Liver (tissue), 9 donors: ENCODE measurements around the gene RASSF8. TPM values are rescaled to one million over a fixed set of nuclear protein-coding genes. Genes with fewer than 3 reads are reported as not detected.
A peak's percentile ranks its signal among the peaks of the same experiment; 100 is the strongest.

Source experiments
- DNase-seq: peaks from one replicate; pipeline ENCODE4 v3.0.0-alpha.2; 2017; ENCODE audit warnings: low spot score
- H3K27ac ChIP-seq, 2 donors: one replicate each; pipeline ENCODE4 v1.7.0; 2013; ENCODE audit warnings: inconsistent platforms in 2 of 2, low read length in 2 of 2, control low read depth in 1 of 2, low read depth in 1 of 2, mild to moderate bottlenecking in 1 of 2
- H3K27me3 ChIP-seq, 4 donors: one replicate each; pipeline versions ENCODE4 v1.6.1 to v1.7.0; 2013; ENCODE audit warnings: low read length in 3 of 4, inconsistent platforms in 1 of 4, mild to moderate bottlenecking in 1 of 4, moderate library complexity in 1 of 4; ENCODE audit not compliant: control insufficient read depth in 4 of 4, insufficient read depth in 4 of 4
- H3K36me3 ChIP-seq, 4 donors: one replicate each; pipeline versions ENCODE4 v1.6.1 to v1.7.0; 2013; ENCODE audit warnings: low read length in 3 of 4, mild to moderate bottlenecking in 3 of 4, low read depth in 1 of 4, moderate library complexity in 1 of 4; ENCODE audit not compliant: control insufficient read depth in 4 of 4, insufficient read depth in 3 of 4
- H3K4me1 ChIP-seq, 4 donors: one replicate each; pipeline versions ENCODE4 v1.6.1 to v1.7.0; 2013; ENCODE audit warnings: low read length in 3 of 4, mild to moderate bottlenecking in 3 of 4, moderate library complexity in 1 of 4; ENCODE audit not compliant: control insufficient read depth in 4 of 4, insufficient read depth in 4 of 4
- H3K4me3 ChIP-seq, 3 donors: one replicate each; pipeline versions ENCODE4 v1.6.1 to v1.7.0; 2013; ENCODE audit warnings: low read length in 3 of 3, control low read depth in 1 of 3, low read depth in 1 of 3, mild to moderate bottlenecking in 1 of 3
- H3K9ac ChIP-seq, 2 donors: one replicate each; pipeline ENCODE4 v1.7.0; 2013; ENCODE audit warnings: low read length in 2 of 2, mild to moderate bottlenecking in 2 of 2, moderate library complexity in 2 of 2, control low read depth in 1 of 2, low read depth in 1 of 2
- H3K9me3 ChIP-seq, 4 donors: one replicate each; pipeline versions ENCODE4 v1.6.1 to v1.7.0; 2013; ENCODE audit warnings: low read length in 3 of 4; ENCODE audit not compliant: control insufficient read depth in 4 of 4
- ATF3 ChIP-seq: IDR thresholded peaks from 2 replicates; pipeline ENCODE4 v1.6.1; 2016; ENCODE audit warnings: antibody characterized with exemption
- CTCF ChIP-seq: fragments of 150-350 bp; IDR thresholded peaks from 2 replicates; pipeline ENCODE4 v1.5.1; 2017; ENCODE audit warnings: improper control_type of control experiment, low read depth, low read length; ENCODE audit not compliant: missing input control
- EGR1 ChIP-seq, 2 donors: IDR thresholded peaks; 2 replicates each; pipeline ENCODE4 v1.6.1; 2016 to 2018; ENCODE audit warnings: antibody characterized with exemption in 2 of 2, low read depth in 2 of 2
- FOXA1 ChIP-seq: IDR thresholded peaks from 2 replicates; pipeline ENCODE4 v1.6.1; 2016; ENCODE audit warnings: antibody characterized with exemption
- FOXA2 ChIP-seq: IDR thresholded peaks from 2 replicates; pipeline ENCODE4 v1.6.1; 2016; ENCODE audit warnings: antibody characterized with exemption
- GABPA ChIP-seq, 2 donors: IDR thresholded peaks in 1 of 2; conservative IDR thresholded peaks in 1 of 2; 2 replicates each; pipeline ENCODE4 v1.6.1; 2016; ENCODE audit warnings: antibody characterized with exemption in 2 of 2, mild to moderate bottlenecking in 1 of 2, moderate library complexity in 1 of 2
- HNF4A ChIP-seq, 2 donors: conservative IDR thresholded peaks; 2 replicates each; pipeline ENCODE4 v1.6.1; 2016; ENCODE audit warnings: antibody characterized with exemption in 2 of 2, mild to moderate bottlenecking in 2 of 2
- HNF4G ChIP-seq: IDR thresholded peaks from 2 replicates; pipeline ENCODE4 v1.6.1; 2016; ENCODE audit warnings: antibody characterized with exemption
- MAX ChIP-seq: IDR thresholded peaks from 2 replicates; pipeline ENCODE4 v1.6.1; 2016; ENCODE audit warnings: antibody characterized with exemption
- NR2F2 ChIP-seq: IDR thresholded peaks from 2 replicates; pipeline ENCODE4 v1.6.1; 2016; ENCODE audit warnings: antibody characterized with exemption
- RAD21 ChIP-seq, 2 donors: IDR thresholded peaks; 2 replicates each; pipeline ENCODE4 v1.6.1; 2016; ENCODE audit warnings: antibody characterized with exemption in 2 of 2, mild to moderate bottlenecking in 2 of 2
- RXRA ChIP-seq, 2 donors: IDR thresholded peaks; 2 replicates each; pipeline ENCODE4 v1.6.1; 2017 to 2018; ENCODE audit warnings: antibody characterized with exemption in 2 of 2, mild to moderate bottlenecking in 1 of 2
- SP1 ChIP-seq: IDR thresholded peaks from 2 replicates; pipeline ENCODE4 v1.6.1; 2018; ENCODE audit warnings: antibody characterized with exemption, mild to moderate bottlenecking
- TAF1 ChIP-seq: conservative IDR thresholded peaks from 2 replicates; pipeline ENCODE4 v1.6.1; 2016; ENCODE audit warnings: antibody characterized with exemption, mild to moderate bottlenecking
- YY1 ChIP-seq: IDR thresholded peaks from 2 replicates; pipeline ENCODE4 v1.6.1; 2016; ENCODE audit warnings: antibody characterized with exemption, mild to moderate bottlenecking
- WGBS: extraction: QIAGEN DNeasy Blood & Tissue Kit; methylation state at CpG from one replicate; pipeline ENCODE4 v1.1.7; 2013; 5-methylcytosine and 5-hydroxymethylcytosine counted together
- polyA plus RNA-seq, 2 donors: library from polyadenylated mRNA; stranded (reverse) in 1 of 2; unstranded in 1 of 2; fragments of 200-250 nt in 1 of 2; fragments of >200 nt in 1 of 2; fragmentation: Nextera tagmentation in 1 of 2; extraction: Ambion mirVana in 1 of 2; gene quantifications; one replicate each; pipeline versions ENCODE4 v1.2.1 to v1.2.3, GENCODE V29; 2013 to 2015
- total RNA-seq, 2 donors: library from RNA; depleted of rRNA; stranded (reverse); fragments of >200 nt; gene quantifications; one replicate each; pipeline ENCODE4 v1.2.3, GENCODE V29; 2014
- TF ChIP-seq, protein P1 (sequence below): IDR thresholded peaks from 2 replicates; pipeline ENCODE4 v1.6.1; 2016; ENCODE audit warnings: antibody characterized with exemption
- donor health status: healthy.
- donor health status: healthy.
- donor health status: healthy.
- donor health status: healthy.
- donor health status: healthy.

RASSF8 gene
- total and polyA plus RNA-seq, 4 donors: 1.7 to 9.4 (median 3.3) TPM

GRCh38 chr12:26114720-26115401 is 156.4 kb downstream of the RASSF8 start:
- Histone ChIP-seq H3K27ac (peak overlapping the region; percentile 92 to 93), H3K9me3 (no peaks in the 10 kb centered on the region), H3K4me1 (peaks cover 6 to 17% (median 11%) of the 10 kb centered on the region in 4 donors), H3K4me3 (peak overlapping the region; percentile 2 to 53 (median 2)), H3K9ac (peak overlapping the region in 1 of 2 donors; percentile 7), H3K27me3 (no peaks in the 10 kb centered on the region), H3K36me3 (no peaks in the 10 kb centered on the region)
- WGBS: 33% methylated on average over 13 of the region's 13 CpGs
- no peak for TF ChIP-seq FOXA1
- no peak for TF ChIP-seq MAX
- TF ChIP-seq NR2F2: peak; percentile 7
- no peak for TF ChIP-seq GABPA (IDR thresholded peaks at IDR 0.05 in 1 of 2, conservative IDR thresholded peaks at IDR 0.05 in 1 of 2)
- no peak for TF ChIP-seq EGR1 (IDR thresholded peaks at IDR 0.05; ENCODE audit: low read depth in 2 of 2)
- TF ChIP-seq SP1: no peak
- no peak for TF ChIP-seq YY1
- TF ChIP-seq HNF4A (conservative IDR thresholded peaks at IDR 0.05): peak in 1 of 2 donors; percentile 3
- peak; percentile 73 for TF ChIP-seq ATF3
- TF ChIP-seq CTCF: no peak
- TF ChIP-seq RXRA (IDR thresholded peaks at IDR 0.05): no peak
- TF ChIP-seq, protein P1, sequence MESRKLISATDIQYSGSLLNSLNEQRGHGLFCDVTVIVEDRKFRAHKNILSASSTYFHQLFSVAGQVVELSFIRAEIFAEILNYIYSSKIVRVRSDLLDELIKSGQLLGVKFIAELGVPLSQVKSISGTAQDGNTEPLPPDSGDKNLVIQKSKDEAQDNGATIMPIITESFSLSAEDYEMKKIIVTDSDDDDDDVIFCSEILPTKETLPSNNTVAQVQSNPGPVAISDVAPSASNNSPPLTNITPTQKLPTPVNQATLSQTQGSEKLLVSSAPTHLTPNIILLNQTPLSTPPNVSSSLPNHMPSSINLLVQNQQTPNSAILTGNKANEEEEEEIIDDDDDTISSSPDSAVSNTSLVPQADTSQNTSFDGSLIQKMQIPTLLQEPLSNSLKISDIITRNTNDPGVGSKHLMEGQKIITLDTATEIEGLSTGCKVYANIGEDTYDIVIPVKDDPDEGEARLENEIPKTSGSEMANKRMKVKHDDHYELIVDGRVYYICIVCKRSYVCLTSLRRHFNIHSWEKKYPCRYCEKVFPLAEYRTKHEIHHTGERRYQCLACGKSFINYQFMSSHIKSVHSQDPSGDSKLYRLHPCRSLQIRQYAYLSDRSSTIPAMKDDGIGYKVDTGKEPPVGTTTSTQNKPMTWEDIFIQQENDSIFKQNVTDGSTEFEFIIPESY: no peak
- no peak for DNase-seq

- Histone ChIP-seq H3K9me3 (no peaks in the 10 kb centered on the region), H3K9ac (no peak overlapping the region), H3K4me3 (no peak overlapping the region), H3K27me3 (peaks cover 0 to 9% (median 5%) of the 10 kb centered on the region in 4 donors), H3K36me3 (no peaks in the 10 kb centered on the region), H3K27ac (no peak overlapping the region), H3K4me1 (peaks cover 8 to 21% (median 13%) of the 10 kb centered on the region in 4 donors)
- DNase-seq: no peak
- WGBS: 79% methylated on average over 6 of the region's 6 CpGs
- TF ChIP-seq RXRA (IDR thresholded peaks at IDR 0.05) (no peak), RAD21 (IDR thresholded peaks at IDR 0.05) (no peak), CTCF (no peak), NR2F2 (no peak), HNF4A (conservative IDR thresholded peaks at IDR 0.05) (no peak), FOXA2 (no peak), EGR1 (IDR thresholded peaks at IDR 0.05; ENCODE audit: low read depth in 2 of 2) (no peak), HNF4G (no peak), ATF3 (no peak), YY1 (no peak), GABPA (IDR thresholded peaks at IDR 0.05 in 1 of 2, conservative IDR thresholded peaks at IDR 0.05 in 1 of 2) (no peak), MAX (no peak), TAF1 (no peak)
- TF ChIP-seq, protein P1: no peak
These were observed 158.6 kb downstream of the RASSF8 start for GRCh38 chr12:26116829-26117715.
